GM19193 (cell line): Measurements from ENCODE around the gene KCNC2.

Source experiments
- POLR2A ChIP-seq: IDR thresholded peaks from 4 replicates; pipeline ENCODE4 v1.6.1; 2011; ENCODE audit not compliant: insufficient read depth, insufficient read length; ENCODE audit errors: extremely low read depth

KCNC2 gene

DNA sequence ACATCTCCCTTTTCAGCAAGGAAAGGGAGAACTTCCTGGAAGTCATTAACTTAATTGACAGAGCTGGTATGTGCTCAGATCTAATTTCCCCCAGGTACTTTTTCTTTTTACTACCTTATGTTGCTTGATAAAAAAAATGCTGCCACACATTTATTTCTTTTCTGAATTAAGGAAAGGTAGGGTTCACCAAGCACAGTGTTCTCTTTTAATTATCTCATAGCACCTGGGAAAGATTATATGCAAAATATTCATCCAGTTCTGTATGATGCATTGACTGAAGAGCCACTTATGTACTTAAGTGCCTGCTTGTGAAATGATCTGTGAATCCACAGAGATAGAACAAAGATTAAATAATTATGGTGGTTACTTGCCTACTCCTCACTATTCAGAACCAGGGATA is 25.1 kb downstream of the KCNC2 start:
- no peak for TF ChIP-seq POLR2A

GRCh38 chr12:75183967-75184366 is 25.7 kb downstream of the KCNC2 start:
- no peak for TF ChIP-seq POLR2A

DNA sequence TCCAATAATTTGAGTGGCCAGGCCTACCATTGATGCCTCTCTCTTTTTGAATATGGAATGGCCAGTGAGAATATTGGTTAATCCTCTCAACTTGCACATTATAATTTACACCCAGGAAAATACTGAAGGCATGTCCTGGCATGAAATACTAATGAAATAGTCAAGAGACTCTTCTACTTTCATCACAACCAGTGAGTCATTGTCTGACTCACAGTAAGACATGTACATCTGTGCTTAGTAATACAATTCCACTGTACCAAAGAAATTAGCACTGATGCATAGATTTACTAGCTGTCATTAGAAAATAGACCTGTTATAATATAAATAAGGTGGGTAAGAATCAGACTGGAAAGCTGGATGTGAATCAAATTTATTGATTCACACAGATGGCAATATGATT is 31.6 kb downstream of the KCNC2 start:
- no peak for TF ChIP-seq POLR2A

DNA sequence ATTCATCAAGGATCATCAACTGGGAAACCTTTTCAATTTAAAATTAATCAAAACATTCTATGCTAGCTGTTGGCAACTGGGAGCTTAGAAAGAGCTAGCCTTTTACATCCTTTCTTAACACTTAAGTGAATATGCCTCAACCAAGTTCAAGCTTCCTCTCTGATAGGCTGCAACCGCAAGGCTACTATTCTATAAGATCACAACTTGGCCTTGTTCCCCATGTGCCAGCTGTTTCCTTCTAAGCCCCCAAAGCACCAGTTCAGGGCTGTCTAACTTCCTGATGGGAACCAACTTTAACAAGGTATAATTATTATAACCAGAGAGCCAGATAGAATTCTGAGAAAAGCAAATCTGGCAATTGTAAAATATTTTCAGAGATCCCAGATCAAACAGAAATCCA is 37.0 kb downstream of the KCNC2 start:
- TF ChIP-seq POLR2A, result no peak

GRCh38 chr12:75170640-75171185 is 38.9 kb downstream of the KCNC2 start:
- TF ChIP-seq POLR2A, result no peak

DNA sequence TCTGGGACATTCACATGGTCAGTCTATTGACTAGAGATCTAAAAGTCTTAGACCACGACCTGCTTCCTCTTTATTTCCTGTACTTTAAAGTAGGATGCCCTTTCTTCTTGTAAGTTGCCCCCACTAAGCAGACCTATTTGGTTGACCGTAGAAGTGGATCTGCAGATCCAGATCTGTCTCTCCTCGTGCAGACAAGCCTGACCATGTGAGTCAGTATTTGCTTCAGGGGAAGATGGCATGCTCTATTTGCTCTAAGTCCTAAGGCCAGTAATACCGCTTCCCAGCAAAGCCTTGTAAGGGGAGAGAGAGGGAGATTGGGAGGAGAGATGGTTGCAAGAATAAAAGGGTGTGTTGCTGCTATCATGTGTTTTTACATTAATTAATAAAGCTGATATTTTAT is 46.8 kb downstream of the KCNC2 start:
- TF ChIP-seq POLR2A, result no peak

DNA sequence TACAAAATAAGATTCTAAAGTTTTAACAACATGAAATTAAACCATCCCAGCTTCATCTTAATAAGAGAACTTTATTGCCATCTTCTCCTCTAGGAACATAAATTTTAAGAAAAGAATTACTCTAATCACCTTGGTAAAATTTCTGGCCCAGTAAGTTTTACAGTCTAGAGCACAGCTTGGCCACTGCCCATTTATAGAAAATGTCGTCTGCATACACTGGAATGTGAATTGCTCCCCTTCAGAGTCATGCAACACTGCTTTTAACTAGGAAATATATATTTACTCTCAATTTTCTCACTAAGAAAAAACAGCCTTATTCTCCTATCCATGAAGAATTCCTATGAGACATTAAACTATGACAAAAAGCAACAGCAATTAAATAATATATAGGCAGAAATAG is 48.2 kb downstream of the KCNC2 start:
- TF ChIP-seq POLR2A, result no peak

DNA sequence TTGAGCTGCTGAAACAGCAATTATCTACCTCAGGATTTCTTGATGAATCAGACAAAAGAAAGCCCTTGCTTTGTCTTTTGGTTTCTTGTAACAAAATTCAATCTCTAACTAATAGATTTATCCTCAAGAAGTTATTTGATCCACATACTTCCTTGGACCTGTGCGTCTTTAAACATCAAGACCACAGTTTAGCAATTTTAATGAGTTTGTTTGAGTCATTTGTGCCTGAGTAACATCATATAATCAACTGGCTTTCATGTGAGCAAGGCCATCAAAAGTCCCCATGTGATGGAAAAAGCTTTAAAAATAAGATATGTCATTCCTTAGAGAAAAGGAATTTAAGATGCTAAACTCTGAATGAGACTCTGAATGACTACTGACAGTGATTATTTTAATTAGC is 52.3 kb downstream of the KCNC2 start:
- TF ChIP-seq POLR2A, result no peak

DNA sequence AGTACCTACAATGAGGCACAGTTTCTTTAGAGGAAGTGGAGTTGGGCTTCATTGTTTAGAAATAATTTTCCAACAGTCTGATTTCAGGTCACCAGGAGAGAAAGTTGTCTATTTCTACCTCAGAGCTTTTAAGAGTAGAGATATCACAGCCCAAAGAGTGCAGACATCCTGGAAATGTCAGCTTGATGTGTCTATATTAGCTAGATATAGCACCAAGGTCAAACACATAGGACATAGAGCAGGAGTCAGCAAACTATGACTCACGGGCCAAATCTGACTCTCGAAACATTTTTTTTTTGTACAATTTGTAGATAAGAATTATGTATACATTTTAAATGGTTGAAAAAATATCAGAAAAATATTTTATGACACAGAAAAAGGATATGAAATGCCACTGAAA is 53.7 kb downstream of the KCNC2 start:
- TF ChIP-seq POLR2A, result no peak

- no peak for TF ChIP-seq POLR2A
Observed at GRCh38 chr12:75154388-75154787, 55.3 kb downstream of the KCNC2 start.

DNA sequence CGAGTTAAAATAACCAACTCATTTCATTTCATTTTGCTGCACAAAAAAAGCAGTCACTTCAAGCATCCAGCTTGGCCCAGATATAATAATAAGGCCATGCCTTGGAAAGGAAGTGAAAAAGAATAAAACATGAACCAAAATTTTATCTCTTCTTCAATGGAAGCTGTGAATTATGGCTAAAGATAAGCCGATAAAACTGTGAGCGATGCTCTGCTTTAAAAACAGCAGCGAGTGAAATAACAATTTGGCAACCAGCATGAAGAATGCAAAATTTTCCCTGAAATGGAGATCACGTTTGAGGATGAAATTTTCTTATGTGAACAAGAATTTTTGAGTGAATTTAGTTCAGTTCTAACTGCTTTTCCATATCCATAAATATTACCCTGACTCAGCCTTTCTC is 70.4 kb downstream of the KCNC2 start:
- no peak for TF ChIP-seq POLR2A

DNA sequence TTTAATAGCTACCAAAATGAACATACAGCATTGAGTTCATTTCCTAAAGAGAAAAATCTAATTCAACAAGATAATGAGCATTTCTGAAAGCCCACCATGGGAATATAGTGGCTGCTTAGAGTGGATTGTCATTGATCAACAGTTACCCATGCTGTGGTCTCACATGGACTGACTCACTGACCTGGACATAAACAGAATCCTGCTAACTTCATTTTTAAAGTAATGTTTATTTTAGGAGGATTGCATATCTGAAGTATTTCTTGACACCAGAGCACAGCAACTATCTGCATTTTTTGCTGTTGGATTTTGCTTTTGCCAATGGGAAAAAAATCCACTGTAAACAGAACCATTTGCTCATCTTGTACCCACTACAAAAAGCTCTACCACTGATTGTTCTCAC is 71.7 kb downstream of the KCNC2 start:
- TF ChIP-seq POLR2A, result no peak

GRCh38 chr12:75135026-75135425 is 74.6 kb downstream of the KCNC2 start:
- no peak for TF ChIP-seq POLR2A

GRCh38 chr12:75130811-75131210 is 78.8 kb downstream of the KCNC2 start:
- TF ChIP-seq POLR2A, result no peak

GRCh38 chr12:75129275-75129674 is 80.4 kb downstream of the KCNC2 start:
- TF ChIP-seq POLR2A, result no peak

- no peak for TF ChIP-seq POLR2A
Observed at GRCh38 chr12:75121036-75121705, 88.5 kb downstream of the KCNC2 start.

DNA sequence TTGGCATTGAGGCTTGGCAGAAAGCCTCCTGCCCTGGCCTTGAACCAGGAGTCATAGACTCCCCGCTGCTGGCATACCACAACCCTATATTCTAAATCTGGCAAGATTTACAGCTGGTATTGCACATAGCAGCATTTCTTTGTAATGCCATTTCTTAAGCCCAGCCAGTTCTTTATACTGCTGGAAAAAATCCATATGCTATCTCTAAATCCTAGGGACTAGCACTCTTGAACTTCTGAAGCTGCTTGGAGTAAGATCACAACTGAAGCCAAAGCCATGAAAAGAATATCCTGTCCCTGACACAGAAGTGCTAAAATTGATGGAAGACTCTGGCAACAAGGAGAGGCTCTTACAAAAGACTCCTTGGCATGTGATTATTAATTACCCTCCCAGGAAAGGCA is 89.3 kb downstream of the KCNC2 start:
- no peak for TF ChIP-seq POLR2A
